HG03025 (cell line): ENCODE measurements around the gene ARHGEF17.
"Not testable (repeated sequence)": the region's sequence is repeated elsewhere in the genome, so short reads cannot be mapped to it uniquely, and the experiment has no call there.

Experiments
- ATAC-seq: cut with Tn5 transposase; IDR thresholded peaks from one replicate; pipeline ENCODE4 v1.9.1; 2021; ENCODE audit warnings: mild to moderate bottlenecking, moderate library complexity; ENCODE audit not compliant: unreplicated experiment, low FRiP score

The ARHGEF17 gene, protein sequence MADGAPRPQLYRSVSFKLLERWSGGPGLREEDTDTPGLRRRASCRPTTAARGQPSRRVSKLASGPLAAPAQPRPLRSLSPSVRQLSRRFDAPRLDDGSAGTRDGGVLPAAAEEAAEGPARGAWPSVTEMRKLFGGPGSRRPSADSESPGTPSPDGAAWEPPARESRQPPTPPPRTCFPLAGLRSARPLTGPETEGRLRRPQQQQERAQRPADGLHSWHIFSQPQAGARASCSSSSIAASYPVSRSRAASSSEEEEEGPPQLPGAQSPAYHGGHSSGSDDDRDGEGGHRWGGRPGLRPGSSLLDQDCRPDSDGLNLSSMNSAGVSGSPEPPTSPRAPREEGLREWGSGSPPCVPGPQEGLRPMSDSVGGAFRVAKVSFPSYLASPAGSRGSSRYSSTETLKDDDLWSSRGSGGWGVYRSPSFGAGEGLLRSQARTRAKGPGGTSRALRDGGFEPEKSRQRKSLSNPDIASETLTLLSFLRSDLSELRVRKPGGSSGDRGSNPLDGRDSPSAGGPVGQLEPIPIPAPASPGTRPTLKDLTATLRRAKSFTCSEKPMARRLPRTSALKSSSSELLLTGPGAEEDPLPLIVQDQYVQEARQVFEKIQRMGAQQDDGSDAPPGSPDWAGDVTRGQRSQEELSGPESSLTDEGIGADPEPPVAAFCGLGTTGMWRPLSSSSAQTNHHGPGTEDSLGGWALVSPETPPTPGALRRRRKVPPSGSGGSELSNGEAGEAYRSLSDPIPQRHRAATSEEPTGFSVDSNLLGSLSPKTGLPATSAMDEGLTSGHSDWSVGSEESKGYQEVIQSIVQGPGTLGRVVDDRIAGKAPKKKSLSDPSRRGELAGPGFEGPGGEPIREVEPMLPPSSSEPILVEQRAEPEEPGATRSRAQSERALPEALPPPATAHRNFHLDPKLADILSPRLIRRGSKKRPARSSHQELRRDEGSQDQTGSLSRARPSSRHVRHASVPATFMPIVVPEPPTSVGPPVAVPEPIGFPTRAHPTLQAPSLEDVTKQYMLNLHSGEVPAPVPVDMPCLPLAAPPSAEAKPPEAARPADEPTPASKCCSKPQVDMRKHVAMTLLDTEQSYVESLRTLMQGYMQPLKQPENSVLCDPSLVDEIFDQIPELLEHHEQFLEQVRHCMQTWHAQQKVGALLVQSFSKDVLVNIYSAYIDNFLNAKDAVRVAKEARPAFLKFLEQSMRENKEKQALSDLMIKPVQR (N-terminal part only)

DNA sequence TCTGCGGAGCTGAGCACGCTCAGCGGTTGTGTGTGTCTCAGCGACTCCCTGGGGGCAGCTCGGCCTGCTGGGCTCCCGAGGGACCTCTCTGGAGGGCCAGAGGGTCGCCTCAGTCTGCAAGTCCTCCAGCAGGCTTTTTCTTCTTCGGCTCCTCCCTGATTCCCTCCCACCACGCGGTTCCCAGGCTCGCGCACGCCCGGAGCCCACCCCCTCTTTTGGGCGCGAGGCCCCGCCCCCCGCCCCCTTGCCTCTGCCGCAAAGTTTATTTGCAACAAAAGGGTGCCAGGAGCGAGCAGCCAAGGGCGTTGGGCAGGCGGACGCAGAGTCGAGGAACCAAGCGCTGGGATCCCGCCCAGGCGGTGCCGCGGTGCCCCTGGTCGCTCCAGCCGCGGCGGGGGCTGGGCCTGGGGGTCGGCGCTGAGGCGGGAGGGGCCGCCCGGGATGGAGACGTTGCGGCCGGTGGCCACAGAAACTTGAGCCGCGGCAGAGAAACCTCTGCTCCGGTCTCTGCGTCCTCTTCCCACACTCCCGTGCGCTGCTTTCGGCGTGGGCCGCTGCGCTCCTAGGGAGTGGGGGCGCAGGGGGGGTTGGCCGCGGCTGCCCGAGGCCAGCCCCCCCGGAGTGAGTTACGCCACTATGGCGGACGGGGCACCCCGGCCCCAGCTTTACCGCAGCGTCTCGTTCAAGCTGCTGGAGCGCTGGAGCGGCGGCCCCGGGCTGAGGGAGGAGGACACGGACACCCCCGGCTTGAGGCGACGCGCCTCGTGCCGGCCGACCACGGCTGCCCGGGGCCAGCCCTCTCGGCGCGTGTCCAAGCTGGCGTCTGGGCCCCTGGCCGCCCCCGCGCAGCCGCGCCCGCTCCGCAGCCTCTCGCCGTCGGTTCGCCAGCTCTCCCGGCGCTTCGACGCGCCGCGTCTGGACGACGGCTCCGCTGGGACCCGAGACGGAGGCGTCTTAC lies at the start of gene ARHGEF17:
Gene ARHGEF17 (plus strand): TSS at position 274 of the 958 bp plus-strand sequence. CDS start 363 bp downstream, at position 637.
- peak; percentile 32 for ATAC-seq

DNA sequence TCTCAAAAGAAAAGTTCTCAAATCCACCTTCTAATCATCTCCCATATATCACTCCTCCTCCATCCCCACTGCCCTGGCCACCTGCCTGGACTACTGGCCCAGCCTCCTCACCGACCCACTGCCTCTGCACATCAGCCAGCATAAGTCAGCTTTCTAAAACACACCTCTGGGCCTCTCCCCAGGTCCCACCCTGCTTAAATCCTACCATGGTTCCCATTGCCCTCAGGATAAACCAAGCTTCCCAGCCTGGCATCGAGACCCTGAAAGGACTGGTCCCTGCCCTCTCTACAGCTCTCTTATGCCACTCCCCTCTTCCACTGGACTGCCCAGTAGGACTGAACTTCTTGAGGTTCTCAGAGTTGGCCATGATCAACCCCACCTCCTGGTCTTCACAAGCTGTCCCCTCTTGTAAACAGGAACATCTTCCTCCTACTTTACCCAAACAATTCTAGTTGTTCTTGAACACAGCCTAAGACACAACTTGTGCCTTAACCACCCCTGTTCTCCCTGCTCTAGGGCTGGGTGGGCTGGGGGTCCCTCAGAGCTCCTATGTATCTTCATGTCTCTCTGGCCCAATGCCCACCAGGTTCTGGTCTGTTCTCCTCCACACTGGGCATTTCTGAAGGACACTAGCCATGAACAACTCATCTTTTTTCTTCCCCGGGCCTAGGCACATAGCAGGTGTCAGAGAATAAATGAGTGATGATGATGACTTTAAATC lies 48.5 kb upstream of the ARHGEF17 start:
- ATAC-seq, result no peak

DNA sequence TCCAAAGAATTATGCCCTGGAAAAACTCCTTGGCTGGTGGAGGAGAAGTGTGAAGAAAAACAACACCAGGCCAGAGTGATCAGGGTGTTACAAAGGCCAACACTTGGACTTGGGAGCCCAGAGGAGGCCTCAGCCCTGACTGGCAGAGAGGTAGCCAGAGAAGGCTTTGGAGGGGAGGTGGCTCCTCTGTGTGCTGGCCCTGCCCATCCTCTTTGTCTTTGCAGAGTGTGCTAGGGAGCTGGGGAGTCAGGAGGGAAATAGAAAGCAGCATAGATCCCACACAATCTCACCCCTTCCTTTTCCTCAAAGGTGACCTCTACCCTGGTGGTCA lies 48.0 kb upstream of the ARHGEF17 start:
- no peak for ATAC-seq

DNA sequence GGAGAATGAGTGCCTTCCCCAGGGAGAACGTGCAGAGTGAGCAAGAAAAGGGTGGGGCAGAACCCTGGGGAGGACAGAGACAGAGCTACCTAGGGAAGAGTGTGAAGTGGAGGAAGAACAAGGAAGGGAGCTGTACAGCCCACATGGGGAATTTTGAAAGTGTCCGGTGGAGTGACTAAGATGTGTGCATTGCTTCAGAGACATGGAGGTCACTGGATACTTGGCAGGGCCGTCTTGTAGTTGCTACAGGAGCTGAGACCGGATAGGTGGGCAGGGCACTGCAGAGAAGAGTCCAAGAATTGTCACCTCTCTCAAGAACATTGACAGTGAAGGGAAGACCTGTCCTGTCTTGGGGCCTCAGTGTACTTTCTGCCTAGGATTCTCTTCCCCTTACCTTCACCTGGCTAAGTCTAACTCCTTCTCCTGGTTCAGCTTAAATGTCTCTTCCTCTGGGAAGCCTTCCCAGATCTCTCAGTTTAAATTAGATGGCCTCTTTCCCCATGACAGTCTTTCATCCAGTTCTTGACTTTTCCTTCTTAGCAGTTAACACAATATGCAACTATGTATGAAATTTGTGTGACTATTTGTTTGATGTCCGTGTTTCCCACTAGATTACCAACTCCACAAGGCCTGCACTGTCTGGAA lies 45.1 kb upstream of the ARHGEF17 start:
- no peak for ATAC-seq

DNA sequence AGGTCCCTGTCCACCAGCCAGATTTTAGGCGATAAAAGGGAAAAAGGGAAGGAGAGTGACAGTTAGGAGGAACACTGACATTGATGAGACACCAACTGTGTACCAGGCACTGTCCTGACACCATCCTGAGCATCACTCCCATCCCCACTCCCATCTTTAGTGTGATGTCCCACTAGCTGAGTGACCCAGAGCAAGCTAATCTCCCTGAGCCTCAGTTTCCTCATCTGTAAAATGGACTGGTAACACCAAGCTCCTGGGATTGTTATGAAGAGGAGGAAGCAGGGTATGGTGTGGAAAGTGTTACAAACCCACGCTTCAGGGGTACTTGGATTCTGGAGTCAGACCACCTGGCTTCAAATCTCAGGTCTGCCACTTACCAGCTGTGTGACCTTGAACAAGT lies 44.4 kb upstream of the ARHGEF17 start:
- no peak for ATAC-seq

DNA sequence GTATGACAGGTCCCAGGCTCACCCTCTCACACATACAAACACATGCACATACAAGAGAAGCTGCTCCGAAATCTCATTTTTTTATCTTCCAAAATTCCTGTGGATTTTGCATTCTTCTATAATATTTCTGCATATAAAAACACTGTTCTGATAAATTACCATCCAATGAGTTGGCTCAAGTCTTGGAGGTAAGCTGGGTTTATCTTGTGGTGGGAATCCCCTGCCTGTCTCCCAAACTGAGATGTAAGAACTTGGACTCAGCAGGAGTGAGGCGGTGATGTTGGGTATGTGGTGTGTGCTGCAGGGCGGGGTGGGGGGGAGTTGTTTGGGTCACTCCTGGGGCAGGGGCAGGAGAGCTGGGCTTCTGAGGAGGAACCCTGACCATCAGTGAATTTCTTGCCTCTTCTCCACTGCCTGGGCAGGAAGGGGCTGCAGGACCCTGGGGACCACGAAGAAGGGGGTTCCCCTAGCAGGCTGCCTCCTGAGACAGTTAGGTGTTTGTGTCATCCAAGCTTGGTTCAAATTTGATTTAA lies 42.7 kb upstream of the ARHGEF17 start:
- no peak for ATAC-seq

DNA sequence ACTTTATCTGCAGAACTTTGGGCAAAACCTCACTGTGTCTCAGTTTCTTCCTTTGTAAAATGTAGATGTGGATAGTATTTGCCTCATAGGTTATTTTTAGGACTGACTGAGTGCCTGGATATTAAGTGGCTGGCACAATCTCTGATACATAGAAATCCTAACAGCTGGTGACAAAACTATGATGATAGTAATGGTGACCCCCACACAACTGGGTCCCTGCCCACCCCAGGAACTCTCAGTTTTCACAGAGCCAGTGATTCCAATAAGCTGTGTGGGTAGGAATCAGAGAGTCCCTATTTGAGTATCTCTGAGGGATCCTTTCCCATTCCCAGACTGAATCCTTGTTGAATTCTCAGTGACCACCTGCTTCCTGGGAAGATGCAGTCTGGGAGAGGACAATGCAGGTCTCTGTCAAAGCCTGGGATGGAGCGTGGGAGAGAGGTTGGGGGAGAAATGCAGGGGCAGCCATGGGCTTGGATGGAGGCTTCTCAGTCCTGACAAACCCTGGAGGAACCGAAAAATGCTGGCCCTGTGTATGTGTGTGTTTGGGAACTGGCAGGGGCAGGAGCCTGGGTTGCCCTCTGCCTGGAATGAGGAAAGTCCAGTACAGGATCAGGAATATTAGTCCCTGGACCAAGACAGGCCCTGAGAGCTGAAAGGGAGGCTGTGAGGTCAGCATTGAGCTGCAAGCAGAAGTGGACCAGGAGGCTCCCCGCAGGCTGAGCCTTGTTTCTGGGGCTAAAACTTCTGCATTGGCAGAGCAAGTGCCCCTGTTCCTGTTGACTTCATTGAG lies 42.0 kb upstream of the ARHGEF17 start:
- no peak for ATAC-seq

DNA sequence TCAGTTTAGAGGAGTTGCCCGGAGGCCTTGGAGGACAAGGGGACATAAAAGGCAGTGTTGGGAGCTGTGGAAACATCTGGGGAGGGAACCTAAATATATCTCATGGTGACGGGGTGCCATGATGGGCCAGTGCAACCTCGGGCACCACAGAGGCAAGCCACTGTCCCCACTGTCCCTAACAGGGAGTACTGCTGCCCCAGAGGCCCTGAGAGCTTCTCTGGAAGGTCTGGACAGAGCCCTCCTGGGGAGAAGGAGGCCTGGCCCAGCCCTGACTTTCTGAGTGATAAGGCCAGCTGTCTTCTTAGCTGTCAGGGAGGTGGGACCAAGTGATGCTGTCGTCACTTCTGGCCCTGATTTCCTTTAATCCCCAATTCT lies 41.4 kb upstream of the ARHGEF17 start:
- ATAC-seq, result no peak

DNA sequence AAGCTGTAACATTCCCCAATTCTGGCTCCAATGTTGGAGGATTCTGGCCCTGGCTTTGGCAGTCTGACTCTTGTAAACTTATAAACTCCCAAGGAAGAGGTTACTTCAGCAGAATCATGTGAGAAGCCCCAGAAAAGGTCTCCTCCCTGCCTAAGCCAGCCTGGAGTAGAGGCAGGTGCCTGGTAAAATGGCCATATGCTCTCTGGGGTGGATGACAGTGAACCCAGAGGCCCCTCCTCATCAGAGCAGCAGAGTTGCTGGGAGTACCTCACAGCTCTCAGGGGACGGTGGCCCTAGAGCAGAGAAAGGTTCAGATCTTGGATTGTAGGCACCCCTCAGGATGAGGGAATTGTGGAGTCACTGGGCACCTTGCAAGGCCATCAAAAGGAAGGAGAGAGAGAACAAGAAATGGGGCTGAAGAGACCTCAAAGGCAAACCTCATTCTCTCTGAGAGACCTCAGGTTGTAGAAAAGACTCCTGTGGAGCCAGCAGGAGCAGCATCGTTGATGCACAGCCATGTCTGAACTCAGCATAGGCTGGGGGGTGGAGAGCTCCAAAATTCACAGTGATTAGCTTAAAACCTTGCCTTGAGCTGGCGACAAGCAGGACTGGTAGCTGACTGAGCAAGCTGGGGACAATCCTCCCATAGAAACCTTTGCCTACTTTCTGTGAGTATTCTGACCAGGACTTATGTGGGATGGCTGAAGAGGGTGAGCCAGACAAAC lies 40.8 kb upstream of the ARHGEF17 start:
- ATAC-seq, result no peak

DNA sequence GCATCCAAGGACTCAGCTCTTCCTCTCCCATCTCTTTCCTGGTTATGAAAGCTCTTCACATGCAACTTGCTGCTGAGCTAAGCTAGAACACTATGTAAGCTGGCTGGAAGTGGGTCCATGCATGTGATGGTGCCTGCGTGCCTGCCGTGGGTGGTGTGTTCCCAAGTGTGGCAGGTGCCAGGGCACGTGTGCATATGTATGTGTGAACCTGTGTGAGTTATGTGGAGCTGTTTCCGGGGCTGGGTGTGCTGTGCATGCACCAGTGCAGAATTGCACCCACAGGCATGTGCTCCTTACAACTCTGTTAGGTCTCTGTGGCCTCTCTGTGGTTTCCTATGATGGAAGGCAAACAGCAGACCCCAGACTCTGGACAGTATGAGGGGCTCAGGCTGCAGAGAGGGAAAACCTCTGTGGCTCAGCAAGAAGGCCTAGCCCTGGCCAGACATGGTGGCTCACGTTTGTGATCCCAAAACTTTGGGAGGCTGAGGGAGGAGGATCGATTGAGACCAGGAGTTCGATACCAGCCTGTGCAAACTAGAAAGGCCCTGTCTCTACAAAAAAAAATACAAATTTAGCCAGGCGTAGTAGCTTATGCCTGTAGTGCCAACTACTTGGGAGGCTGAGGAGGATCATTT lies 40.1 kb upstream of the ARHGEF17 start:
- ATAC-seq, result no peak

DNA sequence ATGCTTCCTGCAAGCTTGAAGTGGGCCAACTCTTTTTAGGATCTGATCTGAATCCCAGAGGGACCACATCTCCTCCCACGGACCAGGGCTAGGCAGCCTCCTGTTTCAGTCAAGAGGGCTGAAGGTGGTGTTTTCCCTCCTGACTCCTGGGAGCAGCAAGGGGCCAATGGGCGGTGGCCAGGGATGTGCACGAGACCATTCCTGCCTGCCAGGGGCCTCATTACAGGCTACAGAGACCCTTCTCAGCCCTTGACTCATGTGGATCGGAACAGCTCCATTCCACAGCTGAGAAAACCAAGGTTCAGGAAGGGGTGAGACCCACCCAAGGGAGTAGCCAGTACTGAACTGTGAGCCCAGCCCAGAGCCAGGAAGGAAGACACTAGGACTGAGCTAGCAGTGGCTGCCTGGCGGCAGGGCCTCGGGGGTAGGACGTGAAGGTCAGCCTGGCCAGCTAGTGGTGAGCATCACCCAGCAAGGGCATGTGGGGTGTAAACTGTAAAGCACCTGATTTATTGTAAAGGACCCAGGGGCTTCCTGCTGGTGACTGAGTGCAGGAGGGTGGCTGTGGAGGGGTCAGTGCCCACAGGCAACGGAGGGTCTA lies 39.3 kb upstream of the ARHGEF17 start:
- ATAC-seq, result no peak

DNA sequence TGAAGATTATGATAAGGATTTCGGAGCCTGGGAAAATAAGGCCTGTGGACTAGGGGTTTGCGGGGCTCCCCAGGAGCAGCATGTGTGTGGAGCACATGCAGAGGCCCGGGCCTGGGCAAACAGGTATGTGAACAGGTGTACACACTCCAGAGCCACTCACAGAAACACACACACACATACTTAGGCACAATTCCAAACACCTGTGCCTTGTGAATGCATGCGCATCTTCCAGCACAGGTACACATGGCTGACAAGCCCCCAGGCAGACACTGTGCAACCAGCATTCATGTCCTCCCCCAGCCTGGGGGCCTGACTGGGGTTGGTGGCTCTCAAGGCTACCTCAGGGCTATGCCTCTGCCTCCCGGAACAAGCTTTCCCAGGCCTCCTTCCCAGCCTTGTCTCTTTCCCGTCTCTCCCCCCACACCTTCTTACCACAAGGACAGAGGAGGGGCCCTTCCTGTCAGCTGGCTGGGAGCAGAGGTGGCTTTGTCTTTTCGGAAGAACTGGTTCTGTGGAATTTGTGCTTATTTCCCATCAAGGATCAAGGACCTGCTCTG lies 38.5 kb upstream of the ARHGEF17 start:
- no peak for ATAC-seq

DNA sequence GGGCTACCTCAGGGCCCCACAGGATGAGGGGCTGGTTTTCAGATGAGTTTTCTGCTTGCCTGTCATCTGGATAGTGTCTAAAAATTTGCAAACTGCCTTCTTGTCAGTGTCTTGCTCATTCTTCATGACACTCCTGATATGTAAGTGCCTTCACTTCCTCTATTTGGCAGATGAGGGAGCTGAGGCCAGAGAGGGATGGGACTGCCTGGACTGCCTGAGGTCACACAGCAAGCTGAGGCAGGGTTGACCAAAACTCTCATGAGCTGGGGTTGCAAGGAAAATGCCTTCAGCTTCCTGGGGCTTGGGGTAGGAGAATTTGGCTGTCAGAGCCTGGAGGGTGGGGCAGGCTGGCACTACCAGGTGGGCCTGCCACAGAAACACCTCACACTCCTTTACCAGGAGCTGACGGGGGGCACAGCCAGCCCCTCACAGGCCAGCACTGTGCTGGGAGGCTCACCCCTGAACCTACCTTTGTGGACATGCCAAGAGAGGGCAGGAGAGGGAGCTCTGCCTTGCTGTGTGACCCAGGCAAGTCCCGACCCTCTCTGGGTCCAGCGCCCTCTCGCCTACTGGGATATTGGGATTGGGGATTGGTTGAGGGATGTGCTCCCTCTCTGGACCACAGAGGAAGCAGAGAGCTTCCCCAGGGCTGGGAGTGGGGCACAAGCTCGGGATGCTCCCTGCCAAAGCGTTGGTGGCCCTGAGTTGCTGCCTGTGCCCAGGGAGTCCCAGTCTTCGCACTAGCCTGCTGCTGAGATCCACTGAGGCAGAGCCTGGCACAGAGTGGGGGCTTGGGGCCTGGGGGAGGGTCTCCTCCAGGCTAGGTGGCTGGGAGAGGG lies 37.8 kb upstream of the ARHGEF17 start:
- no peak for ATAC-seq

DNA sequence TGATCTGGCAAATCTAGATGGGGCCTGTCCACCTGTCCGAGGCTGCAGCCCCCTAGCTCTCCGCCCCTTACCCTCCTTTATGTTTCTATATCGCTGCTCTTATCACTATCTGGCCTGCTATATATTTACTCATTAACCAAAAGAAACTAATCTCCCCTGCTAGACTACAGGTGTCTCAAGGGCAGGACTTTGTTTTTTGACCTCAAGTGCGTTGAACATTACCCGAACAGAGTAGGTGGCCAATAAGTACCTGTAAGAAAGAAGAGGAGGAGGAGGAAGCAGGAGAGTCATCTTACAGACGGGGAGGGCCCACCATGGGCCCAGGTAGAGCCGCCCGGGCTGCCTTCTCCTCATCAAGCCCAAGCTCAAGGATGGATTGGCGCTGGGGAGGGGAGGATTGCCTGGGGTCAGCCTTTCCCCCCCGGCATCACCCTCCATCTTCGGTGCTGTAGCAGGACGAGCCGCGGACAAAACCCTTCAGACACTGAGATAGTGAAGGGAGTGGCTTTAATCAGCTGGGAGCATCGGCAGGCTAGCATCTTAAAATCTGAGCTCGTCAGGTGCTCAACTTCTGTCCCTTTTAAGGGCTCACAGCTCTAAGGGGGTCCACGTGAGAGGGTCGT lies 37.1 kb upstream of the ARHGEF17 start:
- ATAC-seq, result no peak

DNA sequence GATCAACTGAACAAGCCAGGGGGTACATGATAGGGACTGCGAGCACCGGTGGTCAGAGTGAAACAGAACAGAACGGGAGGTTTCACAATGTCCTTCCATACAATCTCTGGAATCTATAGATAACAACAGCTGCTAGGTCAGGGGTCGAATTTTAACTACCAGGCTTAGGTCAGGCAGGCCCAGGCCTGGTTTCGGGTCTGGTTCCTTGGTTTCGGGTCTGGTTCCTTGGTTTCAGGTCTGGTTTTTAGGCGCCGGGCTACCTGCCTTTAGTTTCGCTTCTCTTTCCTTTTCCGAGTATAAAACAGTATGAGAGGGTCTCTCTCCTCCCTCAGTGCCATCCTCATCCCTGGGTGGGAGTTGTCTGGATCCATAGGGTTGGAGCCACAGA lies 36.6 kb upstream of the ARHGEF17 start:
- ATAC-seq, result not testable (repeated sequence)
